Uterus (tissue), 4 donors: ENCODE results near the gene RUNX1. TPM values are rescaled to one million over a fixed set of nuclear protein-coding genes. Genes with fewer than 3 reads are reported as not detected.

Experiments used
- DNase-seq, 2 donors: peaks; one replicate each; pipeline ENCODE4 v3.0.0-alpha.2; 2019 to 2020
- H3K27ac ChIP-seq, 2 donors: fragments of 200-600 bp; sonication (generic); 1 replicate in 1 of 2; 2 replicates in 1 of 2; pipeline ENCODE4 v1.5.1; 2016 to 2018
- H3K27me3 ChIP-seq, 2 donors: fragments of 200-600 bp; sonication (generic); one replicate each; pipeline ENCODE4 v1.5.1; 2018 to 2019; ENCODE audit warnings: control low read depth in 1 of 2
- H3K36me3 ChIP-seq, 2 donors: fragments of 200-600 bp; sonication (generic); one replicate each; pipeline ENCODE4 v1.5.1; 2019; ENCODE audit warnings: control low read depth in 1 of 2
- H3K4me1 ChIP-seq, 2 donors: fragments of 200-600 bp; sonication (generic); one replicate each; pipeline ENCODE4 v1.5.1; 2018 to 2019; ENCODE audit warnings: control low read depth in 1 of 2
- H3K4me3 ChIP-seq, 2 donors: fragments of 200-600 bp; sonication (generic); 1 replicate in 1 of 2; 2 replicates in 1 of 2; pipeline ENCODE4 v1.5.1; 2018 to 2019; ENCODE audit warnings: mild to moderate bottlenecking in 1 of 2
- H3K9me3 ChIP-seq, 2 donors: fragments of 200-600 bp; sonication (generic); one replicate each; pipeline ENCODE4 v1.5.1; 2019; ENCODE audit warnings: control low read depth in 1 of 2
- CTCF ChIP-seq, 4 experiments: fragments of 200-600 bp in 2 of 4; fragments of 450-650 bp in 2 of 4; sonication (generic) in 2 of 4; IDR thresholded peaks; one replicate each; pipeline ENCODE4 v1.5.1; 2016 to 2019; ENCODE audit warnings: antibody characterized with exemption in 4 of 4, mild to moderate bottlenecking in 2 of 4, moderate library complexity in 1 of 4
- POLR2A ChIP-seq, 2 donors: fragments of 450-650 bp; IDR thresholded peaks; one replicate each; pipeline ENCODE4 v1.6.1; 2016; ENCODE audit warnings: antibody characterized with exemption in 2 of 2, mild to moderate bottlenecking in 1 of 2, moderate library complexity in 1 of 2
- intact Hi-C: fragments of 100-400 bp; cut with DNase I; formaldehyde crosslinking; loops from one replicate; pipeline ENCODE4 v1.15.1; 2023; ENCODE audit warnings: low total_unique reads
- total RNA-seq, 4 donors: library from RNA; depleted of rRNA in 3 of 4; stranded (reverse); fragments of >200 nt in 3 of 4; gene quantifications; one replicate each; pipeline versions ENCODE4 v1.1.0 to v1.2.4, GENCODE V29; 2014 to 2023
- donor health status: DM: yes; HTN: yes; CAD: no.

The RUNX1 gene
- total RNA-seq, 4 donors from 2014 or later: under 0.01 to 13.2 (median 8.7) TPM

GRCh38 chr21:34950980-34951379 lies 98.1 kb downstream of the RUNX1 start:
- intact Hi-C loops: no loop called here
- TF ChIP-seq POLR2A (IDR thresholded peaks at IDR 0.05) (no peak), CTCF (IDR thresholded peaks at IDR 0.05) (no peak)
- DNase-seq: no peak
- Histone ChIP-seq H3K36me3 (no peaks in the 10 kb centered on the region), H3K9me3 (no peaks in the 10 kb centered on the region), H3K4me1 (no peaks in the 10 kb centered on the region), H3K27ac (no peak overlapping the region), H3K27me3 (no peaks in the 10 kb centered on the region), H3K4me3 (no peak overlapping the region)

GRCh38 chr21:34949499-34949898 lies 99.6 kb downstream of the RUNX1 start:
- H3K36me3 ChIP-seq: no peaks in the 10 kb centered on the region
- intact Hi-C loops: no loop called here
- H3K27me3 ChIP-seq: no peaks in the 10 kb centered on the region
- no peak for DNase-seq
- no peaks in the 10 kb centered on the region for H3K9me3 ChIP-seq
- no peak overlapping the region for H3K27ac ChIP-seq
- no peak overlapping the region for H3K4me3 ChIP-seq
- no peaks in the 10 kb centered on the region for H3K4me1 ChIP-seq
- TF ChIP-seq POLR2A (IDR thresholded peaks at IDR 0.05) (no peak), CTCF (IDR thresholded peaks at IDR 0.05) (no peak)

- Histone ChIP-seq H3K27me3 (no peaks in the 10 kb centered on the region), H3K4me3 (no peak overlapping the region), H3K9me3 (no peaks in the 10 kb centered on the region), H3K36me3 (no peaks in the 10 kb centered on the region), H3K4me1 (no peaks in the 10 kb centered on the region), H3K27ac (no peak overlapping the region)
- intact Hi-C loops: no loop called here
- TF ChIP-seq POLR2A (IDR thresholded peaks at IDR 0.05): no peak
- TF ChIP-seq CTCF (IDR thresholded peaks at IDR 0.05): no peak
- no peak for DNase-seq
Observed at GRCh38 chr21:34949030-34949429, 100.1 kb downstream of the RUNX1 start.

- TF ChIP-seq POLR2A (IDR thresholded peaks at IDR 0.05) (no peak), CTCF (IDR thresholded peaks at IDR 0.05) (no peak)
- intact Hi-C loops: no loop called here
- H3K4me3 ChIP-seq: no peak overlapping the region
- no peaks in the 10 kb centered on the region for H3K4me1 ChIP-seq
- no peaks in the 10 kb centered on the region for H3K27me3 ChIP-seq
- no peak for DNase-seq
- no peak overlapping the region for H3K27ac ChIP-seq
- H3K36me3 ChIP-seq: no peaks in the 10 kb centered on the region
- H3K9me3 ChIP-seq: no peaks in the 10 kb centered on the region
Observed at GRCh38 chr21:34948157-34948556, 100.9 kb downstream of the RUNX1 start.

GRCh38 chr21:34946916-34947534 lies 102.1 kb downstream of the RUNX1 start:
- TF ChIP-seq CTCF (IDR thresholded peaks at IDR 0.05) (no peak), POLR2A (IDR thresholded peaks at IDR 0.05) (no peak)
- intact Hi-C loops: no loop called here
- no peaks in the 10 kb centered on the region for H3K36me3 ChIP-seq

More at GRCh38 chr21:34946916-34947534, 102.1 kb downstream of the RUNX1 start:
- Histone ChIP-seq H3K4me3 (no peak overlapping the region), H3K9me3 (no peaks in the 10 kb centered on the region), H3K27ac (no peak overlapping the region), H3K27me3 (no peaks in the 10 kb centered on the region), H3K4me1 (no peaks in the 10 kb centered on the region)
- no peak for DNase-seq
